K562 (cell line): ENCODE data around the gene RAB21. TPM values are rescaled to one million over a fixed set of nuclear protein-coding genes. Genes with fewer than 3 reads are reported as not detected.

Experiments used
- ATAC-seq: fragments of 200-7000 bp; cut with Tn5 transposase; 3 replicates; pipeline ENCODE4 v1.9.1; 2020; ENCODE audit warnings: moderate library complexity
- BruUV-seq: library from RNA; stranded (reverse); fragments of 400-500 nt; replicated peaks from 2 replicates; lab custom pipeline; 2021; lab: Mats Ljungman, UMichigan
- CTCF ChIA-PET: fragments of 300-600 bp; formaldehyde crosslinking; extraction: SDS; loops from one replicate; lab custom pipeline; 2021; ENCODE audit warnings: low intra/inter-chr PET ratio; lab: Yijun Ruan, JAX
- POLR2A ChIA-PET: fragments of 300-600, 350-650 bp; sonication (Branson Sonifier 250); formaldehyde crosslinking; extraction: SDS; loops from one replicate; lab custom pipeline; 2021; ENCODE audit warnings: antibody characterized with exemption, inconsistent platforms; lab: Yijun Ruan, JAX
- DNase-seq, 4 experiments: peaks; one replicate each; pipeline versions ENCODE4 v3.0.0 to v3.0.0-alpha.2; 2011 to 2018; ENCODE audit warnings: low spot score in 3 of 4, mixed read lengths in 3 of 4; ENCODE audit errors: extremely low read depth in 1 of 4
- FAIRE-seq: peaks from 2 replicates; lab custom pipeline; 2011; peaks lifted over from hg19 to GRCh38; lab: Jason Lieb, UNC
- H2AFZ ChIP-seq: 2 replicates; pipeline ENCODE4 v1.6.0; 2011; ENCODE audit warnings: low read depth, low read length, control low read depth, inconsistent platforms
- H3K27ac ChIP-seq: fragments of 200-600 bp; 3 replicates; pipeline ENCODE4 v1.8.0; 2011; ENCODE audit warnings: low read depth, mild to moderate bottlenecking, control low read depth, inconsistent platforms, low read length, moderate library complexity, mixed read lengths; ENCODE audit errors: extremely low read depth
- H3K27me3 ChIP-seq, 2 experiments: fragments of 300-600 bp in 1 of 2; 2 replicates in 1 of 2; 3 replicates in 1 of 2; pipeline versions ENCODE4 v1.6.0 to v1.8.0; 2011; ENCODE audit warnings: inconsistent platforms in 2 of 2, low read length in 2 of 2, mild to moderate bottlenecking in 1 of 2, mixed read lengths in 1 of 2, moderate library complexity in 1 of 2; ENCODE audit not compliant: control insufficient read depth in 2 of 2, insufficient read depth in 2 of 2
- H3K36me3 ChIP-seq: fragments of 300-600 bp; 3 replicates; pipeline ENCODE4 v1.8.0; 2011; ENCODE audit warnings: mild to moderate bottlenecking, low read length, inconsistent platforms; ENCODE audit not compliant: control insufficient read depth, insufficient read depth
- H3K4me1 ChIP-seq, 2 experiments: fragments of 200-600 bp in 1 of 2; replicated peaks in 1 of 2; 2 replicates in 1 of 2; 3 replicates in 1 of 2; pipeline versions ENCODE4 v1.5.1 to v1.8.0; 2011; ENCODE audit warnings: inconsistent platforms in 2 of 2, low read length in 2 of 2, mild to moderate bottlenecking in 1 of 2, mixed read lengths in 1 of 2, moderate library complexity in 1 of 2; ENCODE audit not compliant: control insufficient read depth in 2 of 2, insufficient read depth in 2 of 2
- H3K4me2 ChIP-seq: 2 replicates; pipeline ENCODE4 v1.6.1; 2011; ENCODE audit warnings: low read length, control low read depth, inconsistent platforms, mixed read lengths; ENCODE audit not compliant: insufficient read depth
- H3K4me3 ChIP-seq: fragments of 200-600 bp; sonication (generic), shearing (Covaris generic); 2 replicates; pipeline ENCODE4 v1.5.1; 2016; ENCODE audit warnings: control low read depth, inconsistent platforms
- H3K79me2 ChIP-seq: fragments of 200-600 bp; 3 replicates; pipeline ENCODE4 v1.8.0; 2011; ENCODE audit warnings: low read length, inconsistent platforms; ENCODE audit not compliant: control insufficient read depth, insufficient read depth
- H3K9ac ChIP-seq, 2 experiments: 2 replicates each; pipeline versions ENCODE4 v1.6.0 to v1.6.1; 2011; ENCODE audit warnings: low read depth in 2 of 2, low read length in 2 of 2, control low read depth in 1 of 2, inconsistent platforms in 1 of 2, mild to moderate bottlenecking in 1 of 2, mixed read lengths in 1 of 2; ENCODE audit not compliant: insufficient read depth in 1 of 2
- H3K9me1 ChIP-seq: one replicate; pipeline ENCODE4 v1.6.0; 2011; ENCODE audit warnings: inconsistent platforms, mild to moderate bottlenecking, low read length, moderate library complexity; ENCODE audit not compliant: control insufficient read depth, insufficient read depth
- H3K9me3 ChIP-seq: replicated peaks from 2 replicates; pipeline ENCODE4 v1.5.1; 2011; ENCODE audit warnings: low read depth, low read length, inconsistent platforms; ENCODE audit not compliant: control insufficient read depth, insufficient read depth
- H4K20me1 ChIP-seq: replicated peaks from 2 replicates; pipeline ENCODE4 v1.6.1; 2011; ENCODE audit warnings: low read length, inconsistent platforms, mixed read lengths; ENCODE audit not compliant: control insufficient read depth, insufficient read depth
- CBFA2T2 ChIP-seq: fragments of 450-650 bp; conservative IDR thresholded peaks from 2 replicates; pipeline ENCODE4 v1.6.1; 2017; ENCODE audit warnings: mild to moderate bottlenecking
- ELK3 ChIP-seq: fragments of 450-650 bp; formaldehyde crosslinking; IDR thresholded peaks from 2 replicates; pipeline ENCODE4 v1.4.0; 2020; ENCODE audit warnings: mild to moderate bottlenecking
- FOS ChIP-seq: IDR thresholded peaks from 3 replicates; pipeline ENCODE4 v1.6.1; 2011; ENCODE audit not compliant: insufficient read length; ENCODE audit errors: extremely low read depth
- HLTF ChIP-seq: fragments of 450-650 bp; IDR thresholded peaks from 2 replicates; pipeline ENCODE4 v1.6.1; 2016
- IRF2 ChIP-seq: sonication (generic); formaldehyde crosslinking; IDR thresholded peaks from 2 replicates; pipeline ENCODE4 v1.8.1; 2022; ENCODE audit warnings: mild to moderate bottlenecking, missing genetic modification reagents
- KLF10 ChIP-seq: fragments of 250-450 bp; sonication (Bioruptor Pico); IDR thresholded peaks from 2 replicates; pipeline ENCODE4 v1.6.1; 2021; ENCODE audit warnings: matching md5 sums
- NCOA6 ChIP-seq: fragments of 450-650 bp; IDR thresholded peaks from 2 replicates; pipeline ENCODE4 v1.6.1; 2017; ENCODE audit warnings: mild to moderate bottlenecking
- POU5F1 ChIP-seq: fragments of 150-350 bp; IDR thresholded peaks from 2 replicates; pipeline ENCODE4 v1.6.1; 2014; ENCODE audit warnings: borderline replicate concordance, low read length, low read depth, mild to moderate bottlenecking; ENCODE audit not compliant: partially characterized antibody
- SRSF9 ChIP-seq: fragments of 200-400 bp; formaldehyde crosslinking; IDR thresholded peaks from 2 replicates; pipeline ENCODE4 v1.6.1; 2017; ENCODE audit warnings: low read depth, low read length, borderline replicate concordance
- TCF7 ChIP-seq: sonication (generic); IDR thresholded peaks from 2 replicates; pipeline ENCODE4 v1.6.1; 2016; ENCODE audit warnings: antibody characterized with exemption, borderline replicate concordance
- ZFP30 ChIP-seq: fragments of 250-450 bp; sonication (Bioruptor Pico); IDR thresholded peaks from 2 replicates; pipeline ENCODE4 v1.8.0; 2022; ENCODE audit warnings: moderate library complexity, mild to moderate bottlenecking, inconsistent platforms, borderline replicate concordance
- ZNF282 ChIP-seq: sonication (generic); formaldehyde crosslinking; IDR thresholded peaks from 2 replicates; pipeline ENCODE4 v1.8.1; 2023; ENCODE audit warnings: missing genetic modification reagents
- ZNF584 ChIP-seq: fragments of 200-800 bp; sonication (Bioruptor generic); IDR thresholded peaks from 2 replicates; pipeline ENCODE4 v1.6.1; 2016; ENCODE audit warnings: low read depth, mild to moderate bottlenecking, missing genetic modification characterization, missing compliant biosample characterization
- WGBS: fragments of 100-300 bp; shearing (Covaris generic); methylation state at CpG from one replicate; pipeline ENCODE4 v1.1.6; 2016; ENCODE audit warnings: low coverage, mixed read lengths; ENCODE audit not compliant: insufficient coverage; ENCODE audit errors: missing lambda C conversion rate; 5-methylcytosine and 5-hydroxymethylcytosine counted together
- in situ Hi-C: fragments of 300-500 bp; cut with MboI; formaldehyde crosslinking; loops from 4 replicates; pipeline ENCODE4 v1.15.0; 2018; ENCODE audit warnings: inconsistent platforms, mixed read lengths
- intact Hi-C: fragments of 100-400 bp; cut with micrococcal nuclease; formaldehyde crosslinking; loops from 2 replicates; pipeline ENCODE4 v1.14.2; 2022
- polyA plus RNA-seq, 8 experiments: library from polyadenylated mRNA; depleted of rRNA in 4 of 8; stranded (reverse) in 5 of 8; unstranded in 3 of 8; fragments of >200 nt; fragmentation: Nextera tagmentation in 2 of 8; fragmentation: Illumina TruSeq in 1 of 8; extraction: Ambion mirVana in 2 of 8; extraction: Trizol in 1 of 8; gene quantifications; 2 replicates each; pipeline versions ENCODE4 v1.2.1 to v1.2.3, GENCODE V29; 2011 to 2014; ENCODE audit warnings: inconsistent platforms in 1 of 8, missing spikeins in 1 of 8
- total RNA-seq, 7 experiments: library from RNA; depleted of rRNA in 6 of 7; stranded (reverse); fragments of >200 nt in 6 of 7; fragmentation: Illumina TruSeq in 2 of 7; extraction: Trizol in 2 of 7; gene quantifications; 2 replicates each; pipeline versions ENCODE4 v1.2.1 to v1.2.3, GENCODE V29; 2011 to 2021; ENCODE audit warnings: low replicate concordance in 1 of 7
- TF ChIP-seq, protein P1 (sequence below): sonication (generic); formaldehyde crosslinking; IDR thresholded peaks from 2 replicates; pipeline ENCODE4 v1.8.1; 2022; ENCODE audit warnings: missing genetic modification reagents
- TF ChIP-seq, protein P2 (sequence below): fragments of 450-650 bp; formaldehyde crosslinking; IDR thresholded peaks from 2 replicates; pipeline ENCODE4 v1.4.0; 2022; ENCODE audit warnings: missing genetic modification characterization

RAB21 gene
- total and polyA plus RNA-seq, 9 of the 15 experiments (the other 6 are each of a cell fraction or from before 2014, with no cell fraction given): 5.3 to 45.6 (median 19.6) TPM

GRCh38 chr12:71742998-71743397 lies 11.7 kb upstream of the RAB21 start:
- ATAC-seq (no peak), DNase-seq (no peak), FAIRE-seq (no peak)
- ChIA-PET POLR2A (no interaction called here), CTCF (no interaction called here)
- no peaks in the 10 kb centered on the region for H3K9me3 ChIP-seq
- H3K79me2 ChIP-seq: no peaks in the 10 kb centered on the region
- no peak overlapping the region for H3K4me2 ChIP-seq
- no peak overlapping the region for H3K27ac ChIP-seq
- no peaks in the 10 kb centered on the region for H4K20me1 ChIP-seq
- H2AFZ ChIP-seq: no peak overlapping the region
- no TSS peak for BruUV-seq
- intact Hi-C loops: no loop called here
- H3K27me3 ChIP-seq: no peaks in the 10 kb centered on the region
- WGBS: 0% methylated on average over 1 of the region's 1 CpG
- no peak overlapping the region for H3K4me3 ChIP-seq
- no peak overlapping the region for H3K9ac ChIP-seq
- H3K4me1 ChIP-seq: peaks cover 3 to 10% of the 10 kb centered on the region in 2 experiments; a peak in 2 of 5 replicates
- no peaks in the 10 kb centered on the region for H3K9me1 ChIP-seq
- no peaks in the 10 kb centered on the region for H3K36me3 ChIP-seq
- in situ Hi-C loops: loop anchor here (10.0 kb wide), 1 partner anchor 98 kb away; no protein-coding TSS in a partner anchor
- TF ChIP-seq ELK3: no peak
- TF ChIP-seq FOS: no peak
- no peak for TF ChIP-seq TCF7
- no peak for TF ChIP-seq IRF2
- no peak for TF ChIP-seq ZNF584
- TF ChIP-seq KLF10 (CRISPR knock-in tag): no peak
- no peak for TF ChIP-seq HLTF
- no peak for TF ChIP-seq POU5F1
- no peak for TF ChIP-seq CBFA2T2
- no peak for TF ChIP-seq ZFP30 (CRISPR knock-in tag)
- TF ChIP-seq ZNF282: no peak
- no peak for TF ChIP-seq NCOA6
- TF ChIP-seq, protein P1, sequence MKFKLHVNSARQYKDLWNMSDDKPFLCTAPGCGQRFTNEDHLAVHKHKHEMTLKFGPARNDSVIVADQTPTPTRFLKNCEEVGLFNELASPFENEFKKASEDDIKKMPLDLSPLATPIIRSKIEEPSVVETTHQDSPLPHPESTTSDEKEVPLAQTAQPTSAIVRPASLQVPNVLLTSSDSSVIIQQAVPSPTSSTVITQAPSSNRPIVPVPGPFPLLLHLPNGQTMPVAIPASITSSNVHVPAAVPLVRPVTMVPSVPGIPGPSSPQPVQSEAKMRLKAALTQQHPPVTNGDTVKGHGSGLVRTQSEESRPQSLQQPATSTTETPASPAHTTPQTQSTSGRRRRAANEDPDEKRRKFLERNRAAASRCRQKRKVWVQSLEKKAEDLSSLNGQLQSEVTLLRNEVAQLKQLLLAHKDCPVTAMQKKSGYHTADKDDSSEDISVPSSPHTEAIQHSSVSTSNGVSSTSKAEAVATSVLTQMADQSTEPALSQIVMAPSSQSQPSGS (CRISPR knock-in tag): no peak
- no peak for TF ChIP-seq SRSF9
- TF ChIP-seq, protein P2, sequence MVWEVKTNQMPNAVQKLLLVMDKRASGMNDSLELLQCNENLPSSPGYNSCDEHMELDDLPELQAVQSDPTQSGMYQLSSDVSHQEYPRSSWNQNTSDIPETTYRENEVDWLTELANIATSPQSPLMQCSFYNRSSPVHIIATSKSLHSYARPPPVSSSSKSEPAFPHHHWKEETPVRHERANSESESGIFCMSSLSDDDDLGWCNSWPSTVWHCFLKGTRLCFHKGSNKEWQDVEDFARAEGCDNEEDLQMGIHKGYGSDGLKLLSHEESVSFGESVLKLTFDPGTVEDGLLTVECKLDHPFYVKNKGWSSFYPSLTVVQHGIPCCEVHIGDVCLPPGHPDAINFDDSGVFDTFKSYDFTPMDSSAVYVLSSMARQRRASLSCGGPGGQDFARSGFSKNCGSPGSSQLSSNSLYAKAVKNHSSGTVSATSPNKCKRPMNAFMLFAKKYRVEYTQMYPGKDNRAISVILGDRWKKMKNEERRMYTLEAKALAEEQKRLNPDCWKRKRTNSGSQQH: no peak
- TF ChIP-seq, all 486 proteins: peak for 0
